GM13977 (cell line): ENCODE data around the gene DACT2.

Source experiments
- DNase-seq: peaks from one replicate; pipeline ENCODE4 v3.0.0; 2012; ENCODE audit warnings: low spot score
- CTCF ChIP-seq: IDR thresholded peaks from 2 replicates; pipeline ENCODE4 v1.5.1; 2012; ENCODE audit warnings: mild to moderate bottlenecking, control low read depth; ENCODE audit not compliant: insufficient read depth; ENCODE audit errors: extremely low read depth, missing control alignments
- in situ Hi-C: fragments of 300-500 bp; cut with MboI; formaldehyde crosslinking; loops from one replicate; pipeline ENCODE4 v1.12.0; 2022; ENCODE audit warnings: low sequenced_read_pairs, low pct_unique_long_range_greater_than_20kb, mixed read lengths, inconsistent platforms; ENCODE audit not compliant: unreplicated experiment

The DACT2 gene

GRCh38 chr6:168333989-168334388 lies 14.4 kb upstream of the DACT2 start:
- no peak for DNase-seq
- TF ChIP-seq CTCF, result no peak
- in situ Hi-C loops, result no loop called here

DNA sequence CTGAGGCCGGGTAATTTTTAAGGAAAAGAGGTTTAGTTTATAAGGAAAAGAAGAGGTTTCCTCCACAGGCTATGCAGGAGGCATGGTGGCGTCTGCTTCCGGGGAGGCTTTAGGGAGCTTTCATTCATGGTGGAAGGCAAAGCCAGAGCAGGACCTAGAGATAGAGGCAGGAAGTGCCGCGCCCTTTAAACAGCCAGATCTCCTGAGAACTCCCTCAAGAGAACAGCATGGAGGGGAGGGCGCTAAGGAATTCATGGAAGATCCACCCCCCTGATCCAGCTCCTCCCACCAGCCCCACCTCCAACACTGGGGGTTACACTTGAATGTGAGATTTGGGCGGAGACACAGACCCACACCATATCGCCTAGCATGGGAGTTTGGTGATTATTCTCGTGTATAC lies 13.9 kb upstream of the DACT2 start:
- no peak for DNase-seq
- no peak for TF ChIP-seq CTCF
- in situ Hi-C loops, result no loop called here

DNA sequence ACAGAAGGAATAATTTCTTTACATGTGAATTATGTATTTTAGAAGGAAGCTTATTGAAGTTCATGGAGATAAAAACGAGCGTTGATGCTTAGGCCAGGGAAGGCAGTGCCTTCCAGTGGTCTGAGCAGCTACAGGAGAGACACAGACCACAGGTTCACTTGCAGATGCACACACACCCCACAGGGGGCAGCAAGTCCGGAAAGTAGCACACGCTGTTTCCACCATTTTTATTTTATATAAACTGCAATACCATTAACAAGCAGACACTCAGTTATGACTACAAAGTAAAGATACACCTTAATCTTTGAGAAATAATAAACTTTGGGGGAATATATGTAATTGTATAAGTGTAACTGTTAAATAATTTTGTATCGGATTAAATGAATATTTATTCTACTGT lies 13.5 kb upstream of the DACT2 start:
- in situ Hi-C loops, result no loop called here
- DNase-seq, result no peak
- no peak for TF ChIP-seq CTCF

DNA sequence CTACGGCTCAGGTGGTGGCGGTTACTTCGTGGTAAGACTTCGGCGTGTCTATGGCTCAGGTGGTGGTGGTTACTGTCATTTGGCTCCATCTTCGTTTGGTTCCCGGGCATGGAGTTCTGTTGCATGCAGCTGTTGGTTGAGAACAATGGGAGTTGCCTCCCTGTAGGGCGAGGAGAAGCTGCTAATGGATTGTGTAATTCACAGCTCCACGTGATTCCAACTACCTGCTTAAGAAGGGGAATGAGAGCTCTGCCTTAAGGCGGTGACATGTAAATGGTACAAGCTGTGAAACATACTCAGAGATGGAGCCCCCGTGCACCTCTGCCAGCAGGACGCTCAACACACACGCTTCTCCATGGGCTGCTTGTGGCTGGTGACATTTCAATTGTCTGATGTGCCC lies 12.4 kb upstream of the DACT2 start:
- in situ Hi-C loops, result no loop called here
- DNase-seq, result no peak
- TF ChIP-seq CTCF, result no peak

DNA sequence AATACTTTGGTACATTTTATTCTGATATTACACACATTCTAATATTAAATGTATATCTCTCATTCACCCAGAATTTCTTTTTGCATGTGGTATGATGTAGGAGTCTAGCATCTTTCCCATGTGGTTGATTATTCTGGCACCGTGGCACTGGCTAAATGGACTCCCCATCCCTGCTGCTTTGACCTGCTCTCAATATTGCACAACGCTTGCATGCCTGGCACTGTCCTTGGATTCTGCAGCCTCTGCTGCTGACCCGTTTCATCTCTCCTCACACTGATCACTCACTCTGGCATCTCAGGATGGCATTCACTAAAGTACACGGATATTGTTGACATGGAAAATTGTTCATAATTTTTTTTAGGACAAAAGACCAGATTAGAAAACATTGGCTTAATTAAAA lies 11.5 kb upstream of the DACT2 start:
- in situ Hi-C loops, result no loop called here
- no peak for TF ChIP-seq CTCF
- DNase-seq, result no peak

DNA sequence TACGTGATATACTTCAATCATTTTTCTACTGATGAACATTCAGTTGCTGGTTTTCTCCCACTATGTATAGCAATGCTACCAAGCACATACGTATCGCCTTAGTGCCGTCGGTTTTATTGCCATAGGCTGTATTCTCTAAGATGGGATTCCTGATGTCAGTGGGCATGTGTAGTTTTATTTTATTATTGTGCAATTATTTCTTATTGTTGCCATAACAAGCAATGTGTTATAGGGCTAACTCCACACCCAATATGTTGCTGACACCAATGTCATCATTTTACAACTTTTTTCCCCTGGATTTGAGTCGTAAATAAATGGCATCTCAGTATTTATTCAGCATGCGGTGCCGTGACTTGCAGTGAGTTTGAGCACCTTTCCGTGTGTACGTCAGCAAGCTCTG lies 10.8 kb upstream of the DACT2 start:
- no peak for DNase-seq
- no peak for TF ChIP-seq CTCF
- in situ Hi-C loops, result no loop called here

- in situ Hi-C loops, result no loop called here
- DNase-seq, result no peak
- no peak for TF ChIP-seq CTCF
These were observed 8.5 kb upstream of the DACT2 start for GRCh38 chr6:168328086-168328485.
